H1 (cell line): Measurements from ENCODE around the gene NEB. TPM values are rescaled to one million over a fixed set of nuclear protein-coding genes. Genes with fewer than 3 reads are reported as not detected.

Experiments used
- CTCF ChIA-PET: fragments of 300-600 bp; sonication (Branson Sonifier 250); formaldehyde crosslinking; loops from one replicate; lab custom pipeline; 2021; ENCODE audit not compliant: partially characterized antibody; lab: Charles Lee
- POLR2A ChIA-PET: fragments of 300-600 bp; sonication (Branson Sonifier 250); formaldehyde crosslinking; loops from one replicate; lab custom pipeline; 2021; ENCODE audit warnings: inconsistent platforms; ENCODE audit not compliant: partially characterized antibody; lab: Charles Lee
- DNase-seq, 2 experiments: peaks; one replicate each; pipeline versions ENCODE4 v3.0.0 to v3.0.0-alpha.2; 2010 to 2022; ENCODE audit warnings: low spot score in 2 of 2, low read depth in 1 of 2, mixed read lengths in 1 of 2
- FAIRE-seq: peaks from 2 replicates; lab custom pipeline; 2011; peaks lifted over from hg19 to GRCh38; lab: Jason Lieb, UNC
- H2AFZ ChIP-seq: 2 replicates; pipeline ENCODE4 v1.8.1; 2012; ENCODE audit warnings: low read length, inconsistent platforms
- H2AK5ac ChIP-seq: 2 replicates; pipeline ENCODE4 v1.6.1; 2013; ENCODE audit warnings: low read depth, low read length
- H2BK120ac ChIP-seq: replicated peaks from 2 replicates; pipeline ENCODE3; 2013; ENCODE audit warnings: low read depth, low read length, inconsistent platforms
- H2BK12ac ChIP-seq: 2 replicates; pipeline ENCODE4 v1.6.1; 2013; ENCODE audit warnings: low read depth, low read length
- H2BK15ac ChIP-seq: 2 replicates; pipeline ENCODE4 v1.6.1; 2013; ENCODE audit warnings: low read length
- H2BK20ac ChIP-seq: 2 replicates; pipeline ENCODE4 v1.6.1; 2013; ENCODE audit warnings: low read length
- H2BK5ac ChIP-seq: 2 replicates; pipeline ENCODE4 v1.6.1; 2013; ENCODE audit warnings: low read depth, low read length
- H3K14ac ChIP-seq: 2 replicates; pipeline ENCODE4 v1.6.1; 2013; ENCODE audit warnings: inconsistent platforms; ENCODE audit not compliant: insufficient read length
- H3K18ac ChIP-seq: 2 replicates; pipeline ENCODE4 v1.6.1; 2013; ENCODE audit warnings: low read length; ENCODE audit errors: extremely low read depth
- H3K23ac ChIP-seq: 2 replicates; pipeline ENCODE4 v1.6.1; 2013; ENCODE audit warnings: inconsistent platforms; ENCODE audit not compliant: insufficient read length
- H3K23me2 ChIP-seq: 2 replicates; pipeline ENCODE4 v1.6.1; 2013; ENCODE audit warnings: low read depth, low read length
- H3K27ac ChIP-seq: 2 replicates; pipeline ENCODE4 v1.6.1; 2011; ENCODE audit warnings: low read depth, low read length, inconsistent platforms
- H3K27me3 ChIP-seq, 4 experiments: replicated peaks in 1 of 4; 1 replicate in 1 of 4; 2 replicates in 3 of 4; pipeline versions ENCODE4 v1.6.1 to v1.8.1; 2011 to 2013; ENCODE audit warnings: low read length in 3 of 4, mild to moderate bottlenecking in 3 of 4, inconsistent platforms in 2 of 4, mixed read lengths in 2 of 4, moderate library complexity in 1 of 4; ENCODE audit not compliant: control insufficient read depth in 3 of 4, insufficient read depth in 3 of 4; ENCODE audit errors: extremely low read depth in 1 of 4
- H3K36me3 ChIP-seq, 4 experiments: 2 replicates each; pipeline versions ENCODE4 v1.6.1 to v1.8.1; 2011 to 2013; ENCODE audit warnings: mild to moderate bottlenecking in 4 of 4, low read length in 3 of 4, moderate library complexity in 2 of 4, control low read depth in 1 of 4, inconsistent platforms in 1 of 4; ENCODE audit not compliant: insufficient read depth in 4 of 4, control insufficient read depth in 2 of 4
- H3K4ac ChIP-seq: replicated peaks from 2 replicates; pipeline ENCODE3; 2013; ENCODE audit warnings: low read length, low read depth, mixed read lengths, inconsistent platforms; ENCODE audit not compliant: insufficient read length
- H3K4me1 ChIP-seq, 4 experiments: replicated peaks in 1 of 4; 1 replicate in 1 of 4; 2 replicates in 3 of 4; pipeline versions ENCODE4 v1.6.1 to v1.8.1; 2011 to 2013; ENCODE audit warnings: low read length in 3 of 4, inconsistent platforms in 2 of 4, mixed read lengths in 1 of 4; ENCODE audit not compliant: insufficient read depth in 4 of 4, control insufficient read depth in 3 of 4
- H3K4me2 ChIP-seq, 2 experiments: 2 replicates each; pipeline versions ENCODE4 v1.6.1 to v1.8.1; 2011 to 2013; ENCODE audit warnings: low read depth in 2 of 2, low read length in 2 of 2, control low read depth in 1 of 2, inconsistent platforms in 1 of 2, mild to moderate bottlenecking in 1 of 2; ENCODE audit not compliant: insufficient read depth in 1 of 2
- H3K4me3 ChIP-seq, 4 experiments: fragments of 200-600, 300-600 bp in 1 of 4; sonication (generic), shearing (Covaris generic), sonication (Bioruptor Twin) in 1 of 4; 2 replicates each; pipeline versions ENCODE4 v1.5.1 to v1.8.1; 2011 to 2016; ENCODE audit warnings: low read length in 4 of 4, low read depth in 3 of 4, control low read depth in 2 of 4, inconsistent platforms in 2 of 4, mild to moderate bottlenecking in 2 of 4, mixed read lengths in 1 of 4, moderate library complexity in 1 of 4; ENCODE audit not compliant: insufficient read depth in 2 of 4; ENCODE audit errors: extremely low read depth in 1 of 4
- H3K56ac ChIP-seq: replicated peaks from 2 replicates; pipeline ENCODE3; 2013; ENCODE audit warnings: low read depth, mild to moderate bottlenecking, mixed read lengths, low read length, inconsistent platforms; ENCODE audit not compliant: insufficient read length
- H3K79me1 ChIP-seq: 2 replicates; pipeline ENCODE4 v1.6.1; 2013; ENCODE audit warnings: low read depth, low read length, control low read depth
- H3K79me2 ChIP-seq, 2 experiments: 2 replicates each; pipeline versions ENCODE4 v1.6.1 to v1.8.1; 2012 to 2013; ENCODE audit warnings: low read length in 2 of 2, mild to moderate bottlenecking in 2 of 2, inconsistent platforms in 1 of 2; ENCODE audit not compliant: insufficient read depth in 2 of 2, control insufficient read depth in 1 of 2
- H3K9ac ChIP-seq, 4 experiments: replicated peaks in 1 of 4; 1 replicate in 1 of 4; 2 replicates in 3 of 4; pipeline versions ENCODE4 v1.6.1 to v1.8.1; 2011 to 2013; ENCODE audit warnings: low read depth in 3 of 4, low read length in 3 of 4, control low read depth in 2 of 4, mild to moderate bottlenecking in 2 of 4, moderate library complexity in 2 of 4, inconsistent platforms in 1 of 4; ENCODE audit errors: extremely low read depth in 1 of 4
- H3K9me3 ChIP-seq, 2 experiments: 2 replicates each; pipeline versions ENCODE4 v1.6.1 to v1.8.1; 2012 to 2013; ENCODE audit warnings: mild to moderate bottlenecking in 2 of 2, moderate library complexity in 2 of 2, control low read depth in 1 of 2, inconsistent platforms in 1 of 2, low read depth in 1 of 2, low read length in 1 of 2, mixed read lengths in 1 of 2; ENCODE audit not compliant: insufficient read depth in 2 of 2
- H4K20me1 ChIP-seq, 2 experiments: replicated peaks in 1 of 2; 2 replicates each; pipeline versions ENCODE3 to v1.8.1; 2011 to 2013; ENCODE audit warnings: inconsistent platforms in 2 of 2, low read length in 2 of 2, mild to moderate bottlenecking in 1 of 2; ENCODE audit not compliant: insufficient read depth in 2 of 2, control insufficient read depth in 1 of 2
- H4K5ac ChIP-seq: 2 replicates; pipeline ENCODE4 v1.6.1; 2013; ENCODE audit warnings: low read length, low read depth, mixed read lengths, inconsistent platforms; ENCODE audit not compliant: insufficient read length
- H4K8ac ChIP-seq: 2 replicates; pipeline ENCODE4 v1.8.0; 2013; ENCODE audit warnings: mild to moderate bottlenecking, moderate library complexity, low read length, inconsistent platforms; ENCODE audit not compliant: insufficient read depth; ENCODE audit errors: extremely low read depth
- H4K91ac ChIP-seq: replicated peaks from 2 replicates; pipeline ENCODE3; 2013; ENCODE audit warnings: low read length, mixed read lengths, inconsistent platforms; ENCODE audit not compliant: insufficient read length
- CBX8 ChIP-seq: fragments of 300-800, 300-1000 bp; sonication (generic); IDR thresholded peaks from 2 replicates; pipeline ENCODE4 v1.7.1; 2016; ENCODE audit warnings: low read depth, low read length, borderline replicate concordance
- EZH2 ChIP-seq: fragments of 200-600 bp; sonication (generic); IDR thresholded peaks from 2 replicates; pipeline ENCODE4 v1.7.1; 2012; ENCODE audit warnings: low read depth, mild to moderate bottlenecking, moderate library complexity, low read length, inconsistent platforms; ENCODE audit not compliant: severe bottlenecking
- HDAC2 ChIP-seq, 2 experiments: fragments of 300-600 bp in 1 of 2; sonication (generic) in 1 of 2; IDR thresholded peaks; 2 replicates each; pipeline ENCODE4 v1.6.1; 2011 to 2012; ENCODE audit warnings: low read depth in 2 of 2, low read length in 2 of 2, mild to moderate bottlenecking in 2 of 2, moderate library complexity in 2 of 2, borderline replicate concordance in 1 of 2, inconsistent platforms in 1 of 2
- SIN3A ChIP-seq, 2 experiments: IDR thresholded peaks in 1 of 2; conservative IDR thresholded peaks in 1 of 2; 2 replicates each; pipeline ENCODE4 v1.6.1; 2011 to 2012; ENCODE audit warnings: low read length in 2 of 2, improper control_type of control experiment in 1 of 2, low read depth in 1 of 2, mild to moderate bottlenecking in 1 of 2
- SIX5 ChIP-seq: IDR thresholded peaks from 2 replicates; pipeline ENCODE4 v1.6.1; 2011; ENCODE audit warnings: mild to moderate bottlenecking, low read depth, low read length
- WGBS, 2 experiments: shearing (Covaris generic) in 1 of 2; methylation state at CpG; one replicate each; pipeline versions ENCODE4 v1.1.6 to v1.1.7; 2013 to 2015; ENCODE audit warnings: low lambda C conversion rate in 2 of 2, mixed read lengths in 2 of 2, inconsistent platforms in 1 of 2, low coverage in 1 of 2, missing lambda C conversion rate in 1 of 2; ENCODE audit not compliant: insufficient replicate concordance in 2 of 2, insufficient coverage in 1 of 2, insufficient read length in 1 of 2; ENCODE audit errors: extremely low coverage in 1 of 2, missing lambda C conversion rate in 1 of 2; 5-methylcytosine and 5-hydroxymethylcytosine counted together
- polyA plus RNA-seq, 7 experiments: library from polyadenylated mRNA; depleted of rRNA in 3 of 7; stranded (reverse) in 5 of 7; unstranded in 2 of 7; fragments of >200 nt in 5 of 7; fragments of 200-250 nt in 2 of 7; gene quantifications; 1 replicate in 5 of 7; 2 replicates in 1 of 7; 4 replicates in 1 of 7; pipeline versions ENCODE4 v1.2.1 to v1.2.3, GENCODE V29; 2011 to 2013; ENCODE audit warnings: missing spikeins in 2 of 7, mixed read lengths in 2 of 7
- total RNA-seq: library from RNA; stranded (reverse); fragmentation: NEBNext Ultra II Directional; extraction: Animal tissue kit (Norgen Biotek cat#: 25700); gene quantifications from 2 replicates; pipeline ENCODE4 v1.2.1, GENCODE V29; 2021

NEB gene
- total and polyA plus RNA-seq, 2 of the 8 experiments (the other 6 are each of a cell fraction or from before 2014, with no cell fraction given): 1.4 to 2.5 TPM

- WGBS, 2 experiments: 71% methylated on average over 1 of the region's 1 CpG; no CpG with 5 or more reads in 1 of the 2 experiments
- H3K4me3 ChIP-seq: no peak overlapping the region
- H3K79me1 ChIP-seq: no peaks in the 10 kb centered on the region; the same call in 1 of the 2 replicates
- H3K18ac ChIP-seq: no peak overlapping the region
- no peak overlapping the region for H3K4ac ChIP-seq
- ChIA-PET CTCF (no interaction called here), POLR2A (no interaction called here)
- no peak overlapping the region for H3K14ac ChIP-seq
- peaks cover 0 to 46% (median 10%) of the 10 kb centered on the region in 4 experiments; a peak in 6 of 8 replicates for H3K36me3 ChIP-seq
- no peak overlapping the region for H4K5ac ChIP-seq
- H2AK5ac ChIP-seq: no peak overlapping the region
- DNase-seq (no peak), FAIRE-seq (no peak)
- H2BK20ac ChIP-seq: no peak overlapping the region
- no peak overlapping the region for H2BK12ac ChIP-seq
- no peak overlapping the region for H2BK5ac ChIP-seq
- TF ChIP-seq CBX8: no peak
- TF ChIP-seq SIX5: no peak
- no peak for TF ChIP-seq SIN3A (conservative IDR thresholded peaks at IDR 0.05 in 1 of 2, IDR thresholded peaks at IDR 0.05 in 1 of 2; ENCODE audit: low read depth in 1 of 2, low read length in 2 of 2)
- TF ChIP-seq EZH2: no peak
- no peak for TF ChIP-seq HDAC2 (IDR thresholded peaks at IDR 0.05; ENCODE audit: borderline replicate concordance in 1 of 2, low read depth in 2 of 2, low read length in 2 of 2)
- H3K4me1 ChIP-seq: peaks cover 0 to 3% (median 1%) of the 10 kb centered on the region in 4 experiments; a peak in 2 of 7 replicates
- H2BK15ac ChIP-seq: no peak overlapping the region
- no peaks in the 10 kb centered on the region for H3K27me3 ChIP-seq
- H4K20me1 ChIP-seq: peaks cover 0 to 4% of the 10 kb centered on the region in 2 experiments
- H2AFZ ChIP-seq: no peak overlapping the region
- no peaks in the 10 kb centered on the region for H3K79me2 ChIP-seq
- no peak overlapping the region for H3K27ac ChIP-seq
- no peaks in the 10 kb centered on the region for H3K23me2 ChIP-seq
- no peak overlapping the region for H3K4me2 ChIP-seq
- H4K8ac ChIP-seq: no peak overlapping the region; the same call in 1 of the 2 replicates
- no peak overlapping the region for H3K56ac ChIP-seq
- no peaks in the 10 kb centered on the region for H3K9me3 ChIP-seq
- no peak overlapping the region for H4K91ac ChIP-seq
- no peak overlapping the region for H3K23ac ChIP-seq
- no peak overlapping the region for H2BK120ac ChIP-seq
- H3K9ac ChIP-seq: no peak overlapping the region
Measured at GRCh38 chr2:151486053-151486452, 248.2 kb downstream of the NEB start.
